Fibroblast of lung (primary cell): ENCODE measurements around the gene IMMP2L.

Experiments used
- CTCF ChIP-seq, 2 donors: IDR thresholded peaks in 1 of 2; conservative IDR thresholded peaks in 1 of 2; 1 replicate in 1 of 2; 2 replicates in 1 of 2; pipeline ENCODE4 v1.5.1; 2011 to 2012; ENCODE audit warnings: low read length in 2 of 2, control low read depth in 1 of 2, inconsistent platforms in 1 of 2, low read depth in 1 of 2, mild to moderate bottlenecking in 1 of 2
- EZH2 ChIP-seq: IDR thresholded peaks from 2 replicates; pipeline ENCODE4 v1.5.1; 2012; ENCODE audit warnings: low read length, control low read depth, mild to moderate bottlenecking; ENCODE audit errors: missing control alignments

DNA sequence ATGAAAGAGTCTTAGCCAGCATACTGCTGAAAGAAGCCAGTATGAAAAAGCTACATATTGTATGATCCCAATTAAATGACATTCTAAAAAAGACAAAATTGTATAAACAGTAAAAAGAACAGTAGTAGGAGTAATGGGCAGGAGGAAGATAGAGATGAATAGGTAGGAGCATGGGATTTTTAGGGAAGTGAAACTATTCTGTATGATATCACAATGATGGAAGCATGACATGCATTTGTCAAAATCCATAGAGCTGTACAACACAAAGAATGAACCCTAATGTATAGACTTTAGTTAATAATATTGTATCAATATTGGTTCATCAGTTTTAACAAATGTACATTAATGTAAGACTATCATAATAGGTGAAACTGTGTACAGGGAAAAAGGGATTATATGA is 147.9 kb downstream of the IMMP2L start:
- no peak for TF ChIP-seq CTCF (conservative IDR thresholded peaks at IDR 0.05 in 1 of 2, IDR thresholded peaks at IDR 0.05 in 1 of 2; ENCODE audit: low read depth in 1 of 2, low read length in 2 of 2)
- no peak for TF ChIP-seq EZH2
